Activated T-cell treated with anti-CD3 and anti-CD28 coated beads, Interleukin-2, amount 50 U/mL, for 1 hour (primary cell): Measurements from ENCODE around the gene USP17L20.
"Not testable (repeated sequence)": the region's sequence is repeated elsewhere in the genome, so short reads cannot be mapped to it uniquely, and the experiment has no call there.

Experiments
- DNase-seq: peaks from one replicate; pipeline ENCODE4 v3.0.0-alpha.2; 2020

Gene USP17L20, protein sequence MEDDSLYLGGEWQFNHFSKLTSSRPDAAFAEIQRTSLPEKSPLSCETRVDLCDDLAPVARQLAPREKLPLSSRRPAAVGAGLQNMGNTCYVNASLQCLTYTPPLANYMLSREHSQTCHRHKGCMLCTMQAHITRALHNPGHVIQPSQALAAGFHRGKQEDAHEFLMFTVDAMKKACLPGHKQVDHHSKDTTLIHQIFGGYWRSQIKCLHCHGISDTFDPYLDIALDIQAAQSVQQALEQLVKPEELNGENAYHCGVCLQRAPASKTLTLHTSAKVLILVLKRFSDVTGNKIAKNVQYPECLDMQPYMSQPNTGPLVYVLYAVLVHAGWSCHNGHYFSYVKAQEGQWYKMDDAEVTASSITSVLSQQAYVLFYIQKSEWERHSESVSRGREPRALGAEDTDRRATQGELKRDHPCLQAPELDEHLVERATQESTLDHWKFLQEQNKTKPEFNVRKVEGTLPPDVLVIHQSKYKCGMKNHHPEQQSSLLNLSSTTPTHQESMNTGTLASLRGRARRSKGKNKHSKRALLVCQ

DNA sequence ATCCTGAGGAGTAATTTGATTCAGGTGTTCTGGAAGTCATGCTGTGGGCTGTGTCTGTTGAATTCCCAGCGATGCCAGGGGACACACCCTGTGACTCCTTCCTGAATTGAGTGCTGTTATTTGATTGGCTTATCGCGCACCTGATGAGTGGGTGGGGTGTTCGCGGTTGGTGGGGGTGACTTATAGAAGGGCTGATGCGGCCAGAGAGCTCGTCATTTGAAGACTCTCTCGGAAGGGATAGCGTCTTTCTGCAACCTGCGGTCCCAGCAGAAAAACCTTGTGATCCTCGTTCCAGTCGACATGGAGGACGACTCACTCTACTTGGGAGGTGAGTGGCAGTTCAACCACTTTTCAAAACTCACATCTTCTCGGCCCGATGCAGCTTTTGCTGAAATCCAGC is at the start of gene USP17L20:
TSS of gene USP17L20 (plus strand) at position 301 of the 400 bp plus-strand sequence. CDS start at position 301, 0 bp downstream.
- not testable (repeated sequence) for DNase-seq

DNA sequence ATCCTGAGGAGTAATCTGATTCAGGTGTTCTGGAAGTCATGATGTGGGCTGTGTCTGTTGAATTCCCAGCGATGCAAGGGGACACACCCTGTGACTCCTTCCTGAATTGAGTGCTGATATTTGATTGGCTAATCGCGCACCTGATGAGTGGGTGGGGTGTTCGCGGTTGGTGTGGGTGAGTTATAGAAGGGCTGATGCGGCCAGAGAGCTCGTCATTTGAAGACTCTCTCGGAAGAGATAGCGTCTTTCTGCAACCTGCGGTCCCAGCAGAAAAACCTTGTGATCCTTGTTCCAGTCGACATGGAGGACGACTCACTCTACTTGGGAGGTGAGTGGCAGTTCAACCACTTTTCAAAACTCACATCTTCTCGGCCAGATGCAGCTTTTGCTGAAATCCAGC is 47.6 kb upstream of the USP17L20 start, which contains the start of gene USP17L10:
TSS of gene USP17L10 (plus strand) at position 301 of the 400 bp plus-strand sequence. CDS start at position 301, 0 bp downstream.
- DNase-seq = not testable (repeated sequence)

DNA sequence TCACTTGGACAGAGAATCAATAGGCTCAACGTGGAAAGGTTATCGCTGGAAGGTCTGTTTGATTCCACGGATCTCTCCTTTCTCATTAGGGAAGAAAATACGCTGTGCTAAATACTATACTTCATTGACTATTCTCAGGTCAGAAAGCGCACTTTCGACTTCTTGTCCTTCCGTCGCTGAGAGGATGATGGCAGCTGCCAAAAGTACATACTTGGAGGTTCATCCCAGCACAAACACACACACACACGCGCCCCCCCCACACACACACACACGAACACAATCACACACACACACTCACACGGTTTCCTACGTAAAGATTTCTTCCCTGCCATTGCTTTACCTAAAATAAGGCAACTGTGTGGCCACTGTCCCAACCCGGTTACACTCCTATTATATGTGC is 43.2 kb upstream of the USP17L20 start:
- DNase-seq = not testable (repeated sequence)

DNA sequence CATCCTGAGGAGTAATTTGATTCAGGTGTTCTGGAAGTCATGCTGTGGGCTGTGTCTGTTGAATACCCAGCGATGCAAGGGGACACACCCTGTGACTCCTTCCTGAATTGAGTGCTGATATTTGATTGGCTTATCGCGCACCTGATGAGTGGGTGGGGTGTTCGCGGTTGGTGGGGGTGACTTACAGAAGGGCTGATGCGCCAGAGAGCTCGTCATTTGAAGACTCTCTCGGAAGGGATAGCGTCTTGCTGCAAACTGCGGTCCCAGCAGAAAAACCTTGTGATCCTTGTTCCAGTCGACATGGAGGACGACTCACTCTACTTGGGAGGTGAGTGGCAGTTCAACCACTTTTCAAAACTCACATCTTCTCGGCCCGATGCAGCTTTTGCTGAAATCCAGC is 42.8 kb upstream of the USP17L20 start, which contains the start of gene USP17L11:
TSS of gene USP17L11 (plus strand) at position 301 of the 400 bp plus-strand sequence. CDS start at position 301, 0 bp downstream.
- DNase-seq = not testable (repeated sequence)

DNA sequence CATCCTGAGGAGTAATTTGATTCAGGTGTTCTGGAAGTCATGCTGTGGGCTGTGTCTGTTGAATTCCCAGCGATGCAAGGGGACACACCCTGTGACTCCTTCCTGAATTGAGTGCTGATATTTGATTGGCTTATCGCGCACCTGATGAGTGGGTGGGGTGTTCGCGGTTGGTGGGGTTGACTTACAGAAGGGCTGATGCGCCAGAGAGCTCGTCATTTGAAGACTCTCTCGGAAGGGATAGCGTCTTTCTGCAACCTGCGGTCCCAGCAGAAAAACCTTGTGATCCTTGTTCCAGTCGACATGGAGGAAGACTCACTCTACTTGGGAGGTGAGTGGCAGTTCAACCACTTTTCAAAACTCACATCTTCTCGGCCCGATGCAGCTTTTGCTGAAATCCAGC is 38.1 kb upstream of the USP17L20 start, which contains the start of gene USP17L12:
TSS of gene USP17L12 (plus strand) at position 301 of the 400 bp plus-strand sequence. CDS start at position 301, 0 bp downstream.
- not testable (repeated sequence) for DNase-seq

DNA sequence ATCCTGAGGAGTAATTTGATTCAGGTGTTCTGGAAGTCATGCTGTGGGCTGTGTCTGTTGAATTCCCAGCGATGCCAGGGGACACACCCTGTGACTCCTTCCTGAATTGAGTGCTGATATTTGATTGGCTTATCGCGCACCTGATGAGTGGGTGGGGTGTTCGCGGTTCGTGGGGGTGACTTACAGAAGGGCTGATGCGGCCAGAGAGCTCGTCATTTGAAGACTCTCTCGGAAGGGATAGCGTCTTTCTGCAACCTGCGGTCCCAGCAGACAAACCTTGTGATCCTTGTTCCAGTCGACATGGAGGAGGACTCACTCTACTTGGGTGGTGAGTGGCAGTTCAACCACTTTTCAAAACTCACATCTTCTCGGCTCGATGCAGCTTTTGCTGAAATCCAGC is 33.3 kb upstream of the USP17L20 start, which contains the start of gene USP17L13:
TSS of gene USP17L13 (plus strand) at position 301 of the 400 bp plus-strand sequence. CDS start at position 301, 0 bp downstream.
- not testable (repeated sequence) for DNase-seq

DNA sequence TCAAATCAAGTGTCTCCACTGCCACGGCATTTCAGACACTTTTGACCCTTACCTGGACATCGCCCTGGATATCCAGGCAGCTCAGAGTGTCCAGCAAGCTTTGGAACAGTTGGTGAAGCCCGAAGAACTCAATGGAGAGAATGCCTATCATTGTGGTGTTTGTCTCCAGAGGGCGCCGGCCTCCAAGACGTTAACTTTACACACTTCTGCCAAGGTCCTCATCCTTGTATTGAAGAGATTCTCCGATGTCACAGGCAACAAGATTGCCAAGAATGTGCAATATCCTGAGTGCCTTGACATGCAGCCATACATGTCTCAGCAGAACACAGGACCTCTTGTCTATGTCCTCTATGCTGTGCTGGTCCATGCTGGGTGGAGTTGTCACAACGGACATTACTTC is 27.7 kb upstream of the USP17L20 start:
- not testable (repeated sequence) for DNase-seq

DNA sequence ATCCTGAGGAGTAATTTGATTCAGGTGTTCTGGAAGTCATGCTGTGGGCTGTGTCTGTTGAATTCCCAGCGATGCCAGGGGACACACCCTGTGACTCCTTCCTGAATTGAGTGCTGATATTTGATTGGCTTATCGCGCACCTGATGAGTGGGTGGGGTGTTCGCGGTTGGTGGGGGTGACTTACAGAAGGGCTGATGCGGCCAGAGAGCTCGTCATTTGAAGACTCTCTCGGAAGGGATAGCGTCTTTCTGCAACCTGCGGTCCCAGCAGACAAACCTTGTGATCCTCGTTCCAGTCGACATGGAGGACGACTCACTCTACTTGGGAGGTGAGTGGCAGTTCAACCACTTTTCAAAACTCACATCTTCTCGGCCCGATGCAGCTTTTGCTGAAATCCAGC is 23.8 kb upstream of the USP17L20 start, which contains the start of gene USP17L15:
TSS of gene USP17L15 (plus strand) at position 301 of the 400 bp plus-strand sequence. CDS start at position 301, 0 bp downstream.
- DNase-seq = not testable (repeated sequence)

DNA sequence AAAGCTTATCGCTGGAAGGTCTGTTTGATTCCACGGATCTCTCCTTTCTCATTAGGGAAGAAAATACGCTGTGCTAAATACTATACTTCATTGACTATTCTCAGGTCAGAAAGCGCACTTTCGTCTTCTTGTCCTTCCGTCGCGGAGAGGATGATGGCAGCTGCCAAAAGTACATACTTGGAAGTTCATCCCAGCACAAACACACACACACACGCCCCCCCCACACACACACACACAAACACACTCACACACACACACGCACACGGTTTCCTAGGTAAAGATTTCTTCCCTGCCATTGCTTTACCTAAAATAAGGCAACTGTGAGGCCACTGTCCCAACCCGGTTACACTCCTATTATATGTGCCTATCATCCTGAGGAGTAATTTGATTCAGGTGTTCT is 19.5 kb upstream of the USP17L20 start:
- DNase-seq = not testable (repeated sequence)

DNA sequence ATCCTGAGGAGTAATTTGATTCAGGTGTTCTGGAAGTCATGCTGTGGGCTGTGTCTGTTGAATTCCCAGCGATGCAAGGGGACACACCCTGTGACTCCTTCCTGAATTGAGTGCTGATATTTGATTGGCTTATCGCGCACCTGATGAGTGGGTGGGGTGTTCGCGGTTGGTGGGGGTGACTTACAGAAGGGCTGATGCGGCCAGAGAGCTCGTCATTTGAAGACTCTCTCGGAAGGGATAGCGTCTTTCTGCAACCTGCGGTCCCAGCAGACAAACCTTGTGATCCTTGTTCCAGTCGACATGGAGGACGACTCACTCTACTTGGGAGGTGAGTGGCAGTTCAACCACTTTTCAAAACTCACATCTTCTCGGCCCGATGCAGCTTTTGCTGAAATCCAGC is 14.3 kb upstream of the USP17L20 start, which contains the start of gene USP17L17:
TSS of gene USP17L17 (plus strand) at position 301 of the 400 bp plus-strand sequence. CDS start at position 301, 0 bp downstream.
- DNase-seq = not testable (repeated sequence)

DNA sequence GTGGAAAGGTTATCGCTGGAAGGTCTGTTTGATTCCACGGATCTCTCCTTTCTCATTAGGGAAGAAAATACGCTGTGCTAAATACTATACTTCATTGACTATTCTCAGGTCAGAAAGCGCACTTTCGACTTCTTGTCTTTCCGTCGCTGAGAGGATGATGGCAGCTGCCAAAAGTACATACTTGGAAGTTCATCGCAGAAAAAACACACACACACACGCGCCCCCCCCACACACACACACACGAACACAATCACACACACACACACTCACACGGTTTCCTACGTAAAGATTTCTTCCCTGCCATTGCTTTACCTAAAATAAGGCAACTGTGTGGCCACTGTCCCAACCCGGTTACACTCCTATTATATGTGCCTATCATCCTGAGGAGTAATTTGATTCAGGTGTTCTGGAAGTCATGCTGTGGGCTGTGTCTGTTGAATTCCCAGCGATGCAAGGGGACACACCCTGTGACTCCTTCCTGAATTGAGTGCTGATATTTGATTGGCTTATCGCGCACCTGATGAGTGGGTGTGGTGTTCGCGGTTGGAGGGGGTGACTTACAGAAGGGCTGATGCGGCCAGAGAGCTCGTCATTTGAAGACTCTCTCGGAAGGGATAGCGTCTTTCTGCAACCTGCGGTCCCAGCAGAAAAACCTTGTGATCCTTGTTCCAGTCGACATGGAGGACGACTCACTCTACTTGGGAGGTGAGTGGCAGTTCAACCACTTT is 9.8 kb upstream of the USP17L20 start, which contains the start of gene USP17L18:
TSS of gene USP17L18 (plus strand) at position 678 of the 728 bp plus-strand sequence. CDS start at position 678, 0 bp downstream.
- DNase-seq = not testable (repeated sequence)

DNA sequence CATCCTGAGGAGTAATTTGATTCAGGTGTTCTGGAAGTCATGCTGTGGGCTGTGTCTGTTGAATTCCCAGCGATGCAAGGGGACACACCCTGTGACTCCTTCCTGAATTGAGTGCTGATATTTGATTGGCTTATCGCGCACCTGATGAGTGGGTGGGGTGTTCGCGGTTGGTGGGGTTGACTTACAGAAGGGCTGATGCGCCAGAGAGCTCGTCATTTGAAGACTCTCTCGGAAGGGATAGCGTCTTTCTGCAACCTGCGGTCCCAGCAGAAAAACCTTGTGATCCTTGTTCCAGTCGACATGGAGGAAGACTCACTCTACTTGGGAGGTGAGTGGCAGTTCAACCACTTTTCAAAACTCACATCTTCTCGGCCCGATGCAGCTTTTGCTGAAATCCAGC is 4.8 kb upstream of the USP17L20 start, which contains the start of gene USP17L19:
TSS of gene USP17L19 (plus strand) at position 301 of the 400 bp plus-strand sequence. CDS start at position 301, 0 bp downstream.
- not testable (repeated sequence) for DNase-seq

DNA sequence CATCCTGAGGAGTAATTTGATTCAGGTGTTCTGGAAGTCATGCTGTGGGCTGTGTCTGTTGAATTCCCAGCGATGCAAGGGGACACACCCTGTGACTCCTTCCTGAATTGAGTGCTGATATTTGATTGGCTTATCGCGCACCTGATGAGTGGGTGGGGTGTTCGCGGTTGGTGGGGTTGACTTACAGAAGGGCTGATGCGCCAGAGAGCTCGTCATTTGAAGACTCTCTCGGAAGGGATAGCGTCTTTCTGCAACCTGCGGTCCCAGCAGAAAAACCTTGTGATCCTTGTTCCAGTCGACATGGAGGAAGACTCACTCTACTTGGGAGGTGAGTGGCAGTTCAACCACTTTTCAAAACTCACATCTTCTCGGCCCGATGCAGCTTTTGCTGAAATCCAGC is 4.6 kb downstream of the USP17L20 start, which contains the start of gene USP17L21:
TSS of gene USP17L21 (plus strand) at position 301 of the 400 bp plus-strand sequence. CDS start at position 301, 0 bp downstream.
- not testable (repeated sequence) for DNase-seq

DNA sequence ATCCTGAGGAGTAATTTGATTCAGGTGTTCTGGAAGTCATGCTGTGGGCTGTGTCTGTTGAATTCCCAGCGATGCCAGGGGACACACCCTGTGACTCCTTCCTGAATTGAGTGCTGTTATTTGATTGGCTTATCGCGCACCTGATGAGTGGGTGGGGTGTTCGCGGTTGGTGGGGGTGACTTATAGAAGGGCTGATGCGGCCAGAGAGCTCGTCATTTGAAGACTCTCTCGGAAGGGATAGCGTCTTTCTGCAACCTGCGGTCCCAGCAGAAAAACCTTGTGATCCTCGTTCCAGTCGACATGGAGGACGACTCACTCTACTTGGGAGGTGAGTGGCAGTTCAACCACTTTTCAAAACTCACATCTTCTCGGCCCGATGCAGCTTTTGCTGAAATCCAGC is 9.4 kb downstream of the USP17L20 start, which contains the start of gene USP17L22:
TSS of gene USP17L22 (plus strand) at position 301 of the 400 bp plus-strand sequence. CDS start at position 301, 0 bp downstream.
- DNase-seq = not testable (repeated sequence)

DNA sequence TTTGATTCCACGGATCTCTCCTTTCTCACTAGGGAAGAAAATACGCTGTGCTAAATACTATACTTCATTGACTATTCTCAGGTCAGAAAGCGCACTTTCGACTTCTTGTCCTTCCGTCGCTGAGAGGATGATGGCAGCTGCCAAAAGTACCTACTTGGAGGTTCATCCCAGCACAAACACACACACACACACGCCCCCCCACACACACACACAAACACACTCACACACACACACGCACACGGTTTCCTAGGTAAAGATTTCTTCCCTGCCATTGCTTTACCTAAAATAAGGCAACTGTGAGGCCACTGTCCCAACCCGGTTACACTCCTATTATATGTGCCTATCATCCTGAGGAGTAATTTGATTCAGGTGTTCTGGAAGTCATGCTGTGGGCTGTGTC is 13.8 kb downstream of the USP17L20 start:
- peak; percentile 18 for DNase-seq
